ENCODE measurements around the gene MRPS27.
A peak's percentile ranks its signal among the peaks of the same experiment; 100 is the strongest.
"Not testable (repeated sequence)": the region's sequence is repeated elsewhere in the genome, so short reads cannot be mapped to it uniquely, and the experiment has no call there.

MRPS27 gene

GRCh38 chr5:72203251-72203845 lies 116.7 kb downstream of the MRPS27 start:
- no peak for DNase-seq (ENCODE audit: low read depth in 2 of 2)

- DNase-seq (ENCODE audit: low read depth in 2 of 2), result no peak
Observed at GRCh38 chr5:72202331-72202825, 117.7 kb downstream of the MRPS27 start.

GRCh38 chr5:72199681-72200080 lies 120.4 kb downstream of the MRPS27 start:
- DNase-seq (ENCODE audit: low read depth in 2 of 2), result no peak

GRCh38 chr5:72197393-72197792 lies 122.6 kb downstream of the MRPS27 start:
- no peak for DNase-seq (ENCODE audit: low read depth in 2 of 2)

GRCh38 chr5:72195581-72195980 lies 124.5 kb downstream of the MRPS27 start:
- no peak for DNase-seq (ENCODE audit: low read depth in 2 of 2)

- no peak for DNase-seq (ENCODE audit: low read depth in 2 of 2)
Observed at GRCh38 chr5:72194846-72195245, 125.2 kb downstream of the MRPS27 start.

- no peak for DNase-seq (ENCODE audit: low read depth in 2 of 2)
Observed at GRCh38 chr5:72191404-72191803, 128.6 kb downstream of the MRPS27 start.

- no peak for DNase-seq (ENCODE audit: low read depth in 2 of 2)
Observed at GRCh38 chr5:72189146-72189545, 130.9 kb downstream of the MRPS27 start.

GRCh38 chr5:72188166-72188565 lies 131.9 kb downstream of the MRPS27 start:
- no peak for DNase-seq (ENCODE audit: low read depth in 2 of 2)

- no peak for DNase-seq (ENCODE audit: low read depth in 2 of 2)
Observed at GRCh38 chr5:72187388-72188075, 132.5 kb downstream of the MRPS27 start.

- peak; percentile 70 to 75 for DNase-seq (ENCODE audit: low read depth in 2 of 2)
Observed at GRCh38 chr5:72185496-72186329, 134.3 kb downstream of the MRPS27 start.

GRCh38 chr5:72184408-72184807 lies 135.6 kb downstream of the MRPS27 start:
- no peak for DNase-seq (ENCODE audit: low read depth in 2 of 2)

GRCh38 chr5:72183101-72183520 lies 136.9 kb downstream of the MRPS27 start:
- no peak for DNase-seq (ENCODE audit: low read depth in 2 of 2)

- DNase-seq (ENCODE audit: low read depth in 2 of 2), result no peak
Observed at GRCh38 chr5:72182686-72183085, 137.4 kb downstream of the MRPS27 start.

- no peak for DNase-seq (ENCODE audit: low read depth in 2 of 2)
Observed at GRCh38 chr5:72180925-72181324, 139.1 kb downstream of the MRPS27 start.

- no peak for DNase-seq (ENCODE audit: low read depth in 2 of 2)
Observed at GRCh38 chr5:72179816-72180440, 140.1 kb downstream of the MRPS27 start.

- DNase-seq (ENCODE audit: low read depth in 2 of 2), result peak; percentile 78
Observed at GRCh38 chr5:72179028-72179815, 140.8 kb downstream of the MRPS27 start.

GRCh38 chr5:72177538-72177937 lies 142.5 kb downstream of the MRPS27 start:
- no peak for DNase-seq (ENCODE audit: low read depth in 2 of 2)

GRCh38 chr5:72172786-72173185 lies 147.3 kb downstream of the MRPS27 start:
- no peak for DNase-seq (ENCODE audit: low read depth in 2 of 2)

GRCh38 chr5:72171667-72172066 lies 148.4 kb downstream of the MRPS27 start:
- DNase-seq (ENCODE audit: low read depth in 2 of 2), result no peak

GRCh38 chr5:72171181-72171580 lies 148.9 kb downstream of the MRPS27 start:
- DNase-seq (ENCODE audit: low read depth in 2 of 2), result not testable (repeated sequence)
